DMS53 treated with DMSO at 0.1 percent for 48 hours (cell line): Measurements from ENCODE around the gene STIMATE.

Experiments
- DNase-seq: peaks from one replicate; lab custom pipeline; 2025; ENCODE audit not compliant: unreplicated experiment; lab: John Stamatoyannopoulos, UW

Gene STIMATE

DNA sequence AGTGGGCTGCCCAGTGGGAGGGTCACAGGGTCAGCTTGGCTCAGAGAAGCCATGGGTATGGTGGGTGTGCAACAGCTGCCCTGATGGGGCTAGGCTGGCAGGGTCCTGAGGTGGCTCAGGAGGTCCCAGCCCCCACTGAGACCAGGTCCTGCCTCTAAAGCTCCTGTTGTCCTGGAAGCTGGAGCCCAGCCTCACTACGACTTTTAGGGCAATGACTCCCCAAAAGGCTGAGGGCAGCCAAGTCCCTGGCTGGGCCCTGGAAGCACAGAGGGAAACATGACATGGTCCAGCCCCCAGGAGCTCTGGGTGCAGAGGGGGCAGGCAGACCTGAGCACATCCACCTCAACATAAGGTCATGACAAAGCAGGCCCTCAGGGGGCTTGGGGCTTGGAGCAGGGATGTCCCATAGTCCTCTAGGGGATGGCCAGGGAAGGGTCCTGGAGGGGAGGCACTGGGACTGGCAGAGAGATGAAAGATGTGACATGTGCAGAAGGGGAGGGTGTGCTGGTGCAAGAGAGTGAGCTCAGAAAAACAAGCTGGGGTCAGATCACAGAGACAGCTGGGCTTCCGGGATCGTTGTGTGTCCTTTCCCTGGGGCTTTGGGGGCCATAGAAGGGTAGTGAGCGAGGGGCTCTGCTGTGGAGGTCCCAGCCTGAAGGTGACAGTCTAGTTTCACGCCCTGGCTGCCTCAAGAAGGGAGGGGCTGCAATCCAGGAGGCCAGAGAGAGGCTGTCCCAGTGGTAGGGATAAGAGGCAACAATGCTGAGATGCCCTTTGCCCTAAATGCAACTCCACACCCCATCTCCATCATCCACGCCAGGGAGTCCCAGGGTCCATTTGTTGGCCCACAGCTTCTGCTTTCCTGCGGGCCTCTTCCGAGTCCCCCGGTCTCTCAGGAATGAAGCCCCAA, 103.4 kb downstream of the STIMATE start:
- no peak for DNase-seq

DNA sequence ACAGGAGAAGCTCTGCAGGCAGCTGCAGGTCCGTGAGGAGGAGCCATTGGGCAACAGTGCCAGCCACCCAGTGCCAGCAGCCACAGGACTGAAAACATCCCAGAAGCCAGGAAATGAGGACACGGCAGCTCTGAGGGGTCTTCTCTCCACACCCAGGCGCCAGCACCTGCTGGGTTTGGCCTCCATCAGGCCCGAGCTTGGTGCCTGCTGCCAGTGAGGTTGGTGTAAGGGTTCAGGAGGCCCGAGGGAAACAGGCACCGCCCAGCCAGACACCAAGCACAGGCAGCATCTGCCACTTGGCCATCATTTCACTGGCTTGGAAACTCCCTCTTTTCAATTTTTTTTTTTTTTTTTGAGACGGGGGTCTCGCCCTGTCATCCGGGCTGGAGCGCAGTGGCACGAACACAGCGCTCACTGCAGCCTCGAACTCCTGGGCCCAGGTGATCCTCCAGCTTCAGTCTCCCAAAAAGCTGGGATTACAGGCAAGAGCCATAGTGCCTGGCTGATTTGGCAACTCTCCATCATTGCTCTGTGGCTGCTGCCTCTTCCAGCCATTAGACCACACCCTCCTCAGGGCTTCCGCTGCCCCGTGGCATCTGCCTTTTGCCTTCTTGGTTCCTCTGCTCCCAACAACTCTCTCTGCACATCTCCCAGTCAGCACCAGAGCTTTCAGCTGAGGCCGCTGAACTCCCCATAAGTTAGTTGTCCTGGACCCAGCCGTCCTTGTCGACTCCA, 104.2 kb downstream of the STIMATE start:
- no peak for DNase-seq

DNA sequence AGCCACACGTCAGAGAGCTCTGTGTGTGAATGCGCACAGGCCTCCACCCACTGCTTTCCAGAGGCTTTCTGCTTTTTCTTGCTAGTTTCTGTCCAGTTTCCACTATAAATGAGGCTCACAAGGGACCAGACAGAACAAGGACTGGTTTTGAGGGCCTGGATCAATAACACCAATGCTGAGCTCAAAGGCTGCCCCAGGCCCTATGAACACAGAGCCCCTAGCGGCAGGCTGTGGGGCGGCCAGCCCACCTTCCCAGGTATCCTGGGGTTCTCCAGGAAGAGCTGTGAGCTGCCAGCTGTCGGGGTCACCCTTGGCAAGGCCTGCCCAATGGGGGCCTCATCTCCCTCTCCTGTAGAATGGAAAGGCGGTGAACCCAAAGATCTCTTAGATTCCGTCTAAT, 104.9 kb downstream of the STIMATE start:
- no peak for DNase-seq

DNA sequence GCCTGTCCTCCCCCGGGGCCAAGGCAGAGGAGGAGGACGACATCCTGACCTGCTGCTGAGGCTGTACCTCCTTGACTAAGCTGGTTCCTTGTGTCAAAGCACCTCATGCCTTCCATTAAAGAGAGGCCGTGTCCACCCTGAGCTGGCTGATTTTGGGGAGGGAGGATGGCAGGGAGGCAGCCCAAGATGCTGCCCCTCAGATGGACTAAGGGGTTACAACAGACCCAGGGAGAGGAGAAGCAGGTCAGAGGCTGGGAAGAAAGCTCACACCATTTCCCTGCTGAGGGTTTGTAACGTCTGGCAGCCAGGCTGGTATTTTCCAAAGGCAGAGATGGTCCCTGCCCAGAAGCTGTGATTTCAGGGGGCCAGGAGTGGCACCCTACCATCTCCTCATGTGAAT, 105.4 kb downstream of the STIMATE start:
- DNase-seq = no peak

DNA sequence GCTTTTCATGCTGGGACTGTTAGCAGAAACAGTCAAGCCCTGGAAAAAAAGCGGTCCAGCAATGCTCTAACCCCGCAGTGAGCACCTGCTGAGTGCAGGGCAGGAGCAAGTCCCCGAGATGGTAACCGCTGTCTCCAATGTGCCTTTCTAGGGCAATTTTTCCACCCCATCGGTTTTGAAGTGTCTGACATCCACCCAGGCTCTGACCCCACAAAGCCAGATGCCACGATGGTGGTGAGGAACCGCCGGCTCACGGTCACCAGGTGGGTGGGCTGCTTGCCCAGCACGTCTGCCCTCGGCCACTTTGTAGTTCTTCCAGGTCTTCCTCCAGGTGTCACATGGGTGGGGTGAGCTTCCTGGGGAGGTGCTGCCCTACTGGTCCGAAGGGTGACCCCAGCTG, 106.0 kb downstream of the STIMATE start:
- DNase-seq = no peak

DNA sequence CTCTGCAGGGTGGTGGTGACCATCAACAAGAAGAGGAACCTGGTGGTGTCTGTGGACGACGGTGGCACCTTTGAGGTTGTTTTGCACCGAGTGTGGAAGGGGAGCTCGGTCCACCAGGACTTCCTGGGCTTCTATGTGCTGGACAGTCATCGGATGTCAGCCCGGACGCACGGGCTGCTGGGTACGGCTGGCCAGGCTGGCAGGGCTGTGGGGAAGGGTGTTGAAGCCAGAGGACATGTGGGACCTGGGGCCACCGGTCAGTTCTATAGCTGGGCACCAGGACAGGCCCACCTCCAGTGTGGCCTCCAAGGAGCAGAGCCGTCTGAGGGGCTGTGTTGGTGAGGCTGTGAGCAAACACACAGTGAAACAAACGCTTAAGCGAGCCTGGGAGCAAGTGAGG, 106.6 kb downstream of the STIMATE start:
- no peak for DNase-seq

DNA sequence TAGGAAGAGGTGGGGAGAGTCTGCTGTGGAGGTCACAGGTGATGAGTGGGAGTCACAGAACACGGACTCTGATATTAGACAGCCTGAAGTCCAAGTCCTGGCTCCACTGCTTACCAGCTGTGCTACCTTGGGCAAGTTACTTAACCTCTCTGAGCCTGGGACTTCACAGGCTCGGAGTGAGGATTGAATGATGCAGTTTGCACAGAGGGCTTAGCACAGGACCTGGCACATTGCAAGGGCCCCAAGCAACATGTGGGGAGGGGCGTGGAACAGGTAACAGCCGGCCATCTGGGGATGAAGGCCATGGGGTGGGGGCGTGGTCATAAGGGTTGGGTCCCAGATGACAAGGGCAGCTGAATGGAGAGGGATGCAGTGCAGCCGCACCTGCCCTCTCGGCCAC, 107.0 kb downstream of the STIMATE start:
- DNase-seq = no peak

DNA sequence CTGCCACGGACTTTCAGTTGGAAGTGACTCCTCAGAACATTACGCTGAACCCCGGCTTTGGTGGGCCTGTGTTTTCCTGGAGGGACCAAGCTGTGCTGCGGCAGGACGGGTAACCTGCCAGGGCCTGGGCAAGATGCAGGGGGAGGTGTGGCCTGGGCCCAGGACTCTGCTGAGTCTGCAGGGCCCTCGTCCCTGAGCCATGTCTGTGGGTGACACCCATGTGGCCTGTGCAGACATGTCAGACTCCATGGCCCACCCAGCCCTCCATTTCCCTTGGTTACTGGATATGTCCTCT, 107.7 kb downstream of the STIMATE start:
- no peak for DNase-seq

DNA sequence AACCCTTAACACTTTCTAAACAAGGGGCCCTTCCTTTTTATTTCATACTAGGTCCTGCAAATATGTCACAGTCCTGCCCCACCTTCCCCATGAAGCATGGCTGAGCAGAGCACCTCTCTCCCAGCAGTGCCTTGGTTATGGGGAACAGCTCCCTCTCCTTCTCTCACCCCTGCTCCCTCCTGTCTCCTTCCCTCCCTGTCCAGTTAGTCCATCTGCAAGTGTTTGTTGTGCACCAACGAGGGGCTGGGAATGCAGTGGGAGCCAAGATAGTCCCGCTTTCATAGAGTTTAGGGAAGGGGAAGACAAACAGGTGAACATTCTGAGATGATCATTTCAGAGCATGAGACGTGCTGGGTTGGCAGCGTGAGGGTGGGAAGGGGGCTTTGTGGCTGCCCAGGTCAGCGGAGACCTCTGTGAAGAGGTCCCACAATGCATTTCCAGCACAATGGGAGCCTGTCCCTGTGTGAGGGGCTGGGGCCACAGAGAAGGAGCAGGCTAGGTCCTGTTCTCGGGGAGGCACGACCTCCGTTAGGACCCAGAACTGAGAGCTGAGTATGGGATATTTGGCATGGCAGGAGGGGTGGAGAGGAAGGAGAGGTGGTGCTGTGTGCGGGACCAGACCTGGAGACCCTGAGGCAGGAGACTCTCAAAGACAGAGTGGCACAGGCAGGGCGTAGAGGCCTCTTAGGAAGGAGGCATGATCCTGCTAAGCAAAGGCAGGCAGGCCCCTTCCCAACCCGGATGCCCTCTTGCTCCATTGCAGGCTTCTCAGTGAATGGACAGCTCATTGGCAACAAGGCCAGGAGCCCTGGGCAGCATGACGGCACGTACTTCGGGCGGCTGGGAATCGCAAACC, 108.2 kb downstream of the STIMATE start:
- no peak for DNase-seq

DNA sequence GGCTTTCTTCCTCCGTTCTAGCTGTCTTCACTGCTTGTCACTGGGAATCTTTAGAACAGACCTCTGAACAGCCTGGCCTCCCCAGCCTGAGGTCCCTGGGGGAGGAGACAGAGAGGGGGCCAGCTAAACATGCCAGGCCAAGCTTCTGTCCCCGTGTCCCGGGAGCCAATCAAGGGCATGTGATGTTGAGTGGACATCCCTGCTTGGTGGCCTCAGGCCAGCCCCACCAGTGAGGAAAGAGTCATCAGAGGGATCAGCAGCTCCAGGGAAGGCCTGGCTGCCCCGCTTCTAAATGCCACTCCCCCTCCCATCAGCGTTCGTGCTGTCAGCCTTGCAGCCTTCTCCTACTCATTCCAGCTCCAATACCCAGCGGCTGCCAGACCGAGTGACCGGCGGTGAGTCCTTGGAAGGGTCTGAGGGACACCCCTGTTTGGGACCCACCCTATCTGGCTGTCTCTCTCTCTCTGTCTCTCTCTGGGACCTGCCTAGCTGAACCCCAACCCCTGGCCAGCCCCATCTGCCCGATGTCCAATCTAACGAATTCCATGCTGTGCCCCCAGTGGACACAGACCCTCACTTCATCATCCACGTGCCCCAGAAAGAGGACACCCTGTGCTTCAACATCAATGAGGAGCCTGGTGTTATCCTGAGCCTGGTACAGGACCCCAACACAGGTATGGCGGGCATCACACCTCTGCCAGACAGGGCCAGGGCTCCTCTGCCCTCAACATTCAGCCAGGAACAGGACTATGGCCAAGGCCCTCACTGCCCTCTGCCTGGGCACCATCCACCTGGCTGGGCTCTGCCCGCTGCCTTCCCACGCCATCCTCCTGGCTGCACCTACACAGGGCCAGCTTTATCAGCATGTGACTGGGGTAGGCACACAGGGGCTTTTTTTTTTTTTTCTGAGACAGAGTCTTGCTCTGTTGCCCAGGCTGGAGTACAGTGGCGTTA, 109.4 kb downstream of the STIMATE start:
- no peak for DNase-seq

DNA sequence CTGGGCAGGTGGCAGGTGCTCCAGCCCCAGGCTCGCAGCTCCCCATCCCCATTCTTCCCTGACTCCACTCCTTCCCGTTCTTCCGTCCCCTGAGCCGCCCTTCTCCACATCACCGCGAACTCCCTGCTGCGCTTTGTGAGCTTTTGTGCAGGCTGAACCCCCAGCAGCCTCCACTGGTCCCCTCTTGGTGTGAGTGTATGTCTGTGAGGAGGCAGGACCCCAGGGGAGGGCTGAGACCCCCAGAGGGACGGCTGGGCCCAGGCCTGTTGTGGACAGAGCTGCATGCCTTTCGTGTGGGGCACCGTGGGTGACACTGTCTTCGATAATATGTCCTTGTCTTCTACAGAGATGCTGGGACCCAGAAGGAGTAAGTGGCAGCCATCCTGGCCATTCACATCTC, 110.1 kb downstream of the STIMATE start:
- no peak for DNase-seq
